ENCODE results near the gene ZNF200.

Gene ZNF200

DNA sequence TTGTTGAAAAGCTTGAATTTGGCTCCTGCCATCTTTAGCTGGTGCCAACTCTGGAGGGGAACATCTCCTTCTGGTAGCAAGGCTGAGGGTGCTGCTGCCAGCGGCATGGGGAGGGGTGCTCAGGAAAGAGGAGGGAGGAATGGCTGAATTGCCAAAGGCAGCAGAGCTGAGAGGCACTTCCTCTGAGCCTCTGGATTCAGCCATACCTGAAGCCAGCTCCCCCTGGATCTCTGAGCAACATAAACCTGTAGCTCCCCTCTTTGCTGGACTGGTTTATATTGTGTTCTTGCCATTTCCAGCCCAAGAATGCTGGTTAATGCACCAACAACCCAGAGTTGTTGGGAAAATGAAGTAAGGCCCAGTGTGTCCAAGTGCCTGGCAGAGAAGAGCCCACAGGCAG lies 14.1 kb upstream of the ZNF200 start:
- no peak overlapping the region for H3K9ac ChIP-seq
- H3K36me3 ChIP-seq (ENCODE audit: insufficient read depth) = no peaks in the 10 kb centered on the region
- no peaks in the 10 kb centered on the region for H3K79me2 ChIP-seq (ENCODE audit: insufficient read depth, low read depth)
- no peak overlapping the region for H3K4me3 ChIP-seq (IDR thresholded peaks at IDR 0.05; ENCODE audit: insufficient read depth, low read depth, low read length)
- no peaks in the 10 kb centered on the region for H3K27me3 ChIP-seq (ENCODE audit: insufficient read depth, low read depth)
- no peaks in the 10 kb centered on the region for H3K4me1 ChIP-seq (ENCODE audit: low read depth, poor library complexity, severe bottlenecking)
- H4K20me1 ChIP-seq (ENCODE audit: insufficient read depth) = no peaks in the 10 kb centered on the region
- no peak overlapping the region for H3K4me2 ChIP-seq
- no peak overlapping the region for H2AFZ ChIP-seq (ENCODE audit: low read depth)
- TF ChIP-seq, protein P1, sequence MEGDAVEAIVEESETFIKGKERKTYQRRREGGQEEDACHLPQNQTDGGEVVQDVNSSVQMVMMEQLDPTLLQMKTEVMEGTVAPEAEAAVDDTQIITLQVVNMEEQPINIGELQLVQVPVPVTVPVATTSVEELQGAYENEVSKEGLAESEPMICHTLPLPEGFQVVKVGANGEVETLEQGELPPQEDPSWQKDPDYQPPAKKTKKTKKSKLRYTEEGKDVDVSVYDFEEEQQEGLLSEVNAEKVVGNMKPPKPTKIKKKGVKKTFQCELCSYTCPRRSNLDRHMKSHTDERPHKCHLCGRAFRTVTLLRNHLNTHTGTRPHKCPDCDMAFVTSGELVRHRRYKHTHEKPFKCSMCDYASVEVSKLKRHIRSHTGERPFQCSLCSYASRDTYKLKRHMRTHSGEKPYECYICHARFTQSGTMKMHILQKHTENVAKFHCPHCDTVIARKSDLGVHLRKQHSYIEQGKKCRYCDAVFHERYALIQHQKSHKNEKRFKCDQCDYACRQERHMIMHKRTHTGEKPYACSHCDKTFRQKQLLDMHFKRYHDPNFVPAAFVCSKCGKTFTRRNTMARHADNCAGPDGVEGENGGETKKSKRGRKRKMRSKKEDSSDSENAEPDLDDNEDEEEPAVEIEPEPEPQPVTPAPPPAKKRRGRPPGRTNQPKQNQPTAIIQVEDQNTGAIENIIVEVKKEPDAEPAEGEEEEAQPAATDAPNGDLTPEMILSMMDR (conservative IDR thresholded peaks at IDR 0.05; ENCODE audit: low read depth, low read length) = no peak
- no peak overlapping the region for H3K27ac ChIP-seq

DNA sequence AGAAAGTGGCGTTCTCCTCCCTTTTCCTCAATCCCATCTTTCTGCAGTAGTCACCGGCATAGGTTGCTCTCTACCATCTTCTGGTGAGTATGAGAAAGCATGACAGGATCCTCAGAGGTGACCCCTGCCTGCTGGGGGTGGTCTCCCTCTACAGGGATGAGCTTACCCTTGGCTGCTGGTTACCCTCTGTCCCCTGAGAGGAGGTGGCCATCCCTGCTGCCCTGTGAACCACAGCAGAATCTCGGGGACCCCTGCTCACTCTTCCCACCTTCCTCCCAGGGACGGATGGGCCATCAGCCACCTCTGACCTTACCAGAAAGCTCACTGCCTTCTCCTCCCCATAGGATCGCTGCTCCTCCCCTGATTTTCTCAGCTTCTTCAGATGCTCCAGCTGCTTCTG lies 13.6 kb upstream of the ZNF200 start:
- Histone ChIP-seq H3K79me2 (ENCODE audit: insufficient read depth, low read depth) (no peaks in the 10 kb centered on the region), H3K27me3 (ENCODE audit: insufficient read depth, low read depth) (no peaks in the 10 kb centered on the region), H3K4me2 (no peak overlapping the region), H3K4me1 (ENCODE audit: low read depth, poor library complexity, severe bottlenecking) (no peaks in the 10 kb centered on the region), H2AFZ (ENCODE audit: low read depth) (no peak overlapping the region), H4K20me1 (ENCODE audit: insufficient read depth) (no peaks in the 10 kb centered on the region), H3K9ac (no peak overlapping the region), H3K27ac (no peak overlapping the region), H3K4me3 (IDR thresholded peaks at IDR 0.05; ENCODE audit: insufficient read depth, low read depth, low read length) (no peak overlapping the region), H3K36me3 (ENCODE audit: insufficient read depth) (no peaks in the 10 kb centered on the region)
- TF ChIP-seq, protein P1 (conservative IDR thresholded peaks at IDR 0.05; ENCODE audit: low read depth, low read length) = no peak

DNA sequence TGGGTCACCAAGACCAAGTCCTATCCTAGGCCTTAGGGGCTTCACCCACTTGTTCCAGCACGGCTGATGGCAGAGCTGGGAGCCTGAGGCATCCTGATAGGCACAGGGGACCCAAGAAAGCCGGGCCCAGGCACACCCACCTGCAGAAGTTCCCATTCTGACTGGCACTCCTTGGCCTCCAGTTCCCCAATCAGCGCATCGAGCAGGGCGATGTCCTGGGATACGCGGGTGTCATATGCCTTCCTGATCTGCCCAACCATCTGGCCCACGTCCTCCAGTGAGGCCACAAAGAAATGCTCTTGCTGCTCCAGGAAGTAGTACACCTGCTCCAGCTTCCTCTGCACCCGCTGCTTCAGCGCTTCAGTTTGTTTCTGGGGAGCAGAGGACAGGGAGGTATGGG lies 11.9 kb upstream of the ZNF200 start:
- Histone ChIP-seq H3K36me3 (ENCODE audit: insufficient read depth) (no peaks in the 10 kb centered on the region), H2AFZ (ENCODE audit: low read depth) (no peak overlapping the region), H3K79me2 (ENCODE audit: insufficient read depth, low read depth) (no peaks in the 10 kb centered on the region), H3K9ac (no peak overlapping the region), H3K27me3 (ENCODE audit: insufficient read depth, low read depth) (no peaks in the 10 kb centered on the region), H3K4me2 (no peak overlapping the region), H3K27ac (no peak overlapping the region), H3K4me1 (ENCODE audit: low read depth, poor library complexity, severe bottlenecking) (no peaks in the 10 kb centered on the region), H4K20me1 (ENCODE audit: insufficient read depth) (no peaks in the 10 kb centered on the region), H3K4me3 (IDR thresholded peaks at IDR 0.05; ENCODE audit: insufficient read depth, low read depth, low read length) (no peak overlapping the region)
- TF ChIP-seq, protein P1 (conservative IDR thresholded peaks at IDR 0.05; ENCODE audit: low read depth, low read length) = no peak

DNA sequence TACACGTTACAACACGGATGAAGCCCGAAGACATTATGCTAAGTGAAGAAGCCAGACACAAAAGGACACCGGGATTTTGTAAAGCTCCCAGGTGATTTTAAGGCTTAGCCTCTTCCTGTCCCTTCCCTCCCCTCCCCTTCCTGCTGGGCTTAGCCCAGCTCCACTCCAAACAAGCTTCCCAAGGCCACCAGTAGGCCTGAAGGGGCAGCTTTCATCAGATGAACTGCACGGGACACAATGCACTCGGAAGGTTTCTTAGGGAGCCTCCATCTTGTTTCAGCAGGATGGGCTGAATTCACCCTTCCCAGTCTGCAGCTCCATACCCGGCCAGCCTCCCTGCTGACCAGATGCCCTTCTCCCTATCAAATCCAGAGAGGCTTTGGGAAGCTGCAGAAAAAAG lies 11.0 kb upstream of the ZNF200 start:
- Histone ChIP-seq H3K27ac (no peak overlapping the region), H3K9ac (no peak overlapping the region), H4K20me1 (ENCODE audit: insufficient read depth) (no peaks in the 10 kb centered on the region), H3K36me3 (ENCODE audit: insufficient read depth) (no peaks in the 10 kb centered on the region), H3K4me2 (no peak overlapping the region), H3K27me3 (ENCODE audit: insufficient read depth, low read depth) (no peaks in the 10 kb centered on the region; the same call in 1 of the 2 replicates), H3K4me3 (IDR thresholded peaks at IDR 0.05; ENCODE audit: insufficient read depth, low read depth, low read length) (no peak overlapping the region), H2AFZ (ENCODE audit: low read depth) (no peak overlapping the region), H3K4me1 (ENCODE audit: low read depth, poor library complexity, severe bottlenecking) (no peaks in the 10 kb centered on the region), H3K79me2 (ENCODE audit: insufficient read depth, low read depth) (no peaks in the 10 kb centered on the region)
- TF ChIP-seq, protein P1 (conservative IDR thresholded peaks at IDR 0.05; ENCODE audit: low read depth, low read length) = no peak

Data from KMS-11 (cell line).